Cardiac muscle cell (in vitro differentiated cells and primary cell): ENCODE measurements around the gene NRXN2. TPM values are rescaled to one million over a fixed set of nuclear protein-coding genes. Genes with fewer than 3 reads are reported as not detected.
A peak's percentile ranks its signal among the peaks of the same experiment; 100 is the strongest.

Source experiments
- DNase-seq, 2 donors: peaks; one replicate each; pipeline versions ENCODE4 v3.0.0 to v3.0.0-alpha.2; 2010 to 2017; ENCODE audit warnings: low read depth in 1 of 2, low spot score in 1 of 2
- H3K27ac ChIP-seq: fragments of 200-600 bp; sonication (generic); 2 replicates; pipeline ENCODE4 v1.5.1; 2016
- H3K27me3 ChIP-seq: fragments of 200-600 bp; sonication (generic); 2 replicates; pipeline ENCODE4 v1.6.0; 2016; ENCODE audit warnings: control low read depth
- H3K36me3 ChIP-seq: fragments of 200-600 bp; sonication (generic); 2 replicates; pipeline ENCODE4 v1.5.1; 2016; ENCODE audit warnings: control low read depth
- H3K4me1 ChIP-seq: fragments of 200-600 bp; sonication (generic); 2 replicates; pipeline ENCODE4 v1.8.1; 2017; ENCODE audit warnings: low read depth, mild to moderate bottlenecking, mixed run types
- H3K4me3 ChIP-seq: fragments of 200-600 bp; sonication (generic); 2 replicates; pipeline ENCODE4 v1.5.1; 2016; ENCODE audit warnings: mild to moderate bottlenecking
- H3K9me3 ChIP-seq: fragments of 200-600 bp; sonication (generic); 2 replicates; pipeline ENCODE4 v1.5.1; 2017; ENCODE audit warnings: low read depth, mild to moderate bottlenecking, control low read depth
- polyA plus RNA-seq: library from polyadenylated mRNA; unstranded; fragments of >200 nt; fragmentation: Nextera tagmentation; extraction: Ambion mirVana; gene quantifications from 2 replicates; pipeline ENCODE4 v1.2.1, GENCODE V29; 2016
- total RNA-seq: library from RNA; depleted of rRNA; stranded (reverse); fragments of >200 nt; gene quantifications from 2 replicates; pipeline ENCODE4 v1.2.3, GENCODE V29; 2016
- TF ChIP-seq, protein P1 (sequence below): IDR thresholded peaks from 2 replicates; pipeline ENCODE4 v1.5.1; 2012; ENCODE audit warnings: low read depth, mild to moderate bottlenecking, low read length

Gene NRXN2
- total and polyA plus RNA-seq, 2 experiments from 2014 or later = 1.2 to 1.3 TPM

DNA sequence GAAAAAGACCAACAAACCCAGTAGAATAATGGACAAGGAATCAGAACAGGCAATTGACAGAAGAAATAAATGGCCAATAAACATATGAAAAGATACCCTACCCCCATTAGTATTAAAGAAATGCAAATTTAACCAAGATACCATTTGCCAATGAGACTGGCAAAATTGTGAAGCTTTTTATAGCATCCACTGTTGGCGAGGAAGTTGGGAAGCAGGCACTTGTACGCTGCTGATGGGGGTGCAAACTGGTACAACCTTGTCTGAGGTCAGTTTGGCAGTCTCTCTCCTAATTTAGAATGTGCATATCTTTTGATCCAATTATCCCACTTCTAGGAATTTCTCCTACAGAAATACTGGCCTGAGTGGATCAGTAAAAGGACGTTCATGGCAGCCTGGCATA is 8.6 kb upstream of the NRXN2 start:
- TF ChIP-seq, protein P1, sequence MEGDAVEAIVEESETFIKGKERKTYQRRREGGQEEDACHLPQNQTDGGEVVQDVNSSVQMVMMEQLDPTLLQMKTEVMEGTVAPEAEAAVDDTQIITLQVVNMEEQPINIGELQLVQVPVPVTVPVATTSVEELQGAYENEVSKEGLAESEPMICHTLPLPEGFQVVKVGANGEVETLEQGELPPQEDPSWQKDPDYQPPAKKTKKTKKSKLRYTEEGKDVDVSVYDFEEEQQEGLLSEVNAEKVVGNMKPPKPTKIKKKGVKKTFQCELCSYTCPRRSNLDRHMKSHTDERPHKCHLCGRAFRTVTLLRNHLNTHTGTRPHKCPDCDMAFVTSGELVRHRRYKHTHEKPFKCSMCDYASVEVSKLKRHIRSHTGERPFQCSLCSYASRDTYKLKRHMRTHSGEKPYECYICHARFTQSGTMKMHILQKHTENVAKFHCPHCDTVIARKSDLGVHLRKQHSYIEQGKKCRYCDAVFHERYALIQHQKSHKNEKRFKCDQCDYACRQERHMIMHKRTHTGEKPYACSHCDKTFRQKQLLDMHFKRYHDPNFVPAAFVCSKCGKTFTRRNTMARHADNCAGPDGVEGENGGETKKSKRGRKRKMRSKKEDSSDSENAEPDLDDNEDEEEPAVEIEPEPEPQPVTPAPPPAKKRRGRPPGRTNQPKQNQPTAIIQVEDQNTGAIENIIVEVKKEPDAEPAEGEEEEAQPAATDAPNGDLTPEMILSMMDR = no peak
- H3K36me3 ChIP-seq = no peaks in the 10 kb centered on the region
- no peaks in the 10 kb centered on the region for H3K27me3 ChIP-seq
- DNase-seq = no peak
- no peaks in the 10 kb centered on the region for H3K4me1 ChIP-seq
- no peak overlapping the region for H3K27ac ChIP-seq
- no peaks in the 10 kb centered on the region for H3K9me3 ChIP-seq
- H3K4me3 ChIP-seq = no peak overlapping the region

DNA sequence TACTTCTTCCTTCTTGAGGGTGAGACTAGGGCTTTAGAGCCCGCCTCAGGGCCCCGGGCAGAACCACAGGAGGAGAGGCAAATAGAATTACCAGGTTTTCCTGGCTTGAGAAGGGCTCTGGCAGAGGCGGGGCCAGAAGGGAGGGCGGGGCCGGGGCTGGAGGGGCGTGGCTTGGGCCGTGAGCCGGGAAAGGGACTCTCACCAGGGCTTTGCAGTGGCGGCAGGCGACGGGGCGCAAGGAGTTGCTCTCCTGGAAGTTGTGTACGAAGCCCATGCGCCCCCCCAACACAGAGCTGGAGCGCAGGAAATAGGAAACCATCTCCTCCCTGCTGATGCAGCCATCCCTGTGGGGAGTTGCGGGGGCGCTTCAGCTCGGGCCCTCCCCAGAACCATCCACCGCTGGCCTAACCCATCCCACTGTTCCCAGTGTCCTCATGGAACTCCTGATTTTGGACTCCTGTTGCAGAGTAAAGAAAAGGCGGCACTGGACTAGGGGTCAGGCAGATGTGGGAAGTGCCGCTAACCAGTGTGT is 6.9 kb upstream of the NRXN2 start:
- Histone ChIP-seq H3K27me3 (no peaks in the 10 kb centered on the region), H3K36me3 (no peaks in the 10 kb centered on the region), H3K27ac (no peak overlapping the region), H3K9me3 (no peaks in the 10 kb centered on the region), H3K4me1 (peaks cover 3% of the 10 kb centered on the region), H3K4me3 (no peak overlapping the region)
- TF ChIP-seq, protein P1 = no peak
- peak in 1 of 2 donors; percentile 69 for DNase-seq

DNA sequence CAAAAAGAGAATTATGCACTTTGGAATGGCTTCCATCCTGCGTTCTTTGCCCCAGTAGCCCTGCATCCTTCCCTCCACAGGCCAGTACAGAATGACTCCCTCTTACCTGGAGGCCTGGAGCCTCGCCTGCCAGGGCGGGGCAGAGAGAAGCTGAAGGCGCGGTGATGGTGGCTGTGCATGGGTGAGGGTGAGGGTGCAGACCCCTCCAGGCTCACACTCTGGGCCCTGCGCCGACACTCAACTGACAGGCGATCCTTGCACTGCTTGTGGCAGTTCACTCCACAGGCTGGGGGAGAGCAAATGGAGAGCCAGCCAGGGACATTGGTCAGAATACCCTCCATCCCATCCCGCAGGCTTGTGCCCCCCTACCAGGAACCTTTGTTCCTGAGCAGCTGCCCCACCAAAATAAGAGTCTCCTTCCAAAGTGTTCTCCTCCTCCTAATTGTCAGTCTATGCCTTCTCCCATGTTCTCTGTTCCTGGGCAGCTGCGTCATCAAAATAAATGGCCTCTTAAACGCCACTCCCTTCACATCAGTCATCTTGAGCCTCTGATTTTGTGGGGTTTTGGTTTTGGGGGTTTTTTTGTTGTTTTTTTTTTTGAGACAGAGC is 5.9 kb upstream of the NRXN2 start:
- no peak for DNase-seq
- no peaks in the 10 kb centered on the region for H3K36me3 ChIP-seq
- no peak overlapping the region for H3K4me3 ChIP-seq
- no peaks in the 10 kb centered on the region for H3K9me3 ChIP-seq
- no peaks in the 10 kb centered on the region for H3K27me3 ChIP-seq
- H3K27ac ChIP-seq = no peak overlapping the region
- TF ChIP-seq, protein P1 = no peak
- H3K4me1 ChIP-seq = peaks cover 3% of the 10 kb centered on the region

DNA sequence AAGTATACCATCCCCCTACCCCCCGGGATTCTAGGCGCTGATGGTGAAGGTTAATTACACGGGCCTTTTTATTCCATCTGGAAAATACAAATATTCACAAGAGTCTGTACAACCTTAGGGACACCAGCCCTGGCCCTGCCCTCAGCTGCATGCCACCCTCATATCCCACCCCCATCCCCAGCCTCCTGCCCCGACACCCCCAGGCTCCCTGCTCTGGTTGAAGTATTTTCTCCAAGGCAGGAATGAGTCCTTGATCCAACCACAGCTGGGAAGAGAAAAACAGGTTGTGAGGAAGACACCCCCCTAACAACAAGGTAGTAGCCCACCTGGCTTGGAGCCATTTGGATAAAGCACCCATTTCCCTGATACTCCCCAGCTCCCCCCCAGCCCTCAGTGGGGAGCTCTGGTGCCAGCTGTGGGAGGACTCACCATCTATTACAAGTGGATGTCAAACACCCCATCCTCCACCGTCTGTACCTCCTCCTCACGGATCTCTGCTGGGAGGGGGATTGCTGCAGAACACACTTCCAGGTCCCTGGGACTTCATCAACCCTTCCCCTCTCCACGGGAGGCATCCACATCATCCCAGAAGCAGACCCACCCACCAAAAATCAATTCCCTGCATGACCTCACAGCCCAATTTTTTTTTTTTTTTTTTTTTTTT is 4.0 kb upstream of the NRXN2 start:
- Histone ChIP-seq H3K36me3 (no peaks in the 10 kb centered on the region), H3K27ac (no peak overlapping the region), H3K4me3 (no peak overlapping the region), H3K27me3 (peaks cover 10% of the 10 kb centered on the region), H3K4me1 (peaks cover 3% of the 10 kb centered on the region), H3K9me3 (no peaks in the 10 kb centered on the region)
- TF ChIP-seq, protein P1 = no peak
- no peak for DNase-seq

DNA sequence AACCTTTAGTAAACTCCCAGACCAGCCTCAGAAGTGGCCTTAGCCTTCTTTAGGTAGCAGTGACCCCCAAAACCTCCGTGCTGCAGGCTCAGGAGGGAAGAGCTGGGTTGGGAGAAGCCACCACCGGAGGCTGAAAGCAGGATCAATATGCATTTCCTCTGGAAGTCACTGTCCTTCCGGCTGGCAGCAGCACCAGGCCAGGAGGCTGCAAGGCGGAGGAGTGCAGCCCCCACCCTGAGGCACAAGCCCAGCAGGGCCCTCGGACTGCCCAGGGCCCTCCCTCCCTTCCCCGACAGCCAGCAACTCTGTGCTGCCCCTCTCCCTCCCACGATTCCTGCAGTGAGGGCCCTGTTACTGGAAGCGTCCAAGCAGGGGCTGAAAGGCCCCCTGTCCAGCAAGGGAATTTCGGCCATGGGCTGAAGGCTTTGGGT is 3.2 kb upstream of the NRXN2 start:
- Histone ChIP-seq H3K27me3 (peaks cover 18% of the 10 kb centered on the region), H3K27ac (no peak overlapping the region), H3K4me1 (peaks cover 3% of the 10 kb centered on the region), H3K36me3 (no peaks in the 10 kb centered on the region), H3K4me3 (no peak overlapping the region), H3K9me3 (no peaks in the 10 kb centered on the region)
- TF ChIP-seq, protein P1 = no peak
- DNase-seq = no peak
